ENCODE results near the gene MPC1.

Gene MPC1

GRCh38 chr6:166315436-166315835, 67.3 kb downstream of the MPC1 start:
- DNase-seq (ENCODE audit: insufficient read length, low spot score) (no peak), FAIRE-seq (no peak)
- TF ChIP-seq POLR2A (IDR thresholded peaks at IDR 0.05; ENCODE audit: low read depth, low read length), result no peak
